ENCODE data around the gene DHRSX.
"Not testable (repeated sequence)": the region's sequence is repeated elsewhere in the genome, so short reads cannot be mapped to it uniquely, and the experiment has no call there.

The DHRSX gene

GRCh38 chrX:2242326-2242725 is 258.4 kb downstream of the DHRSX start:
- DNase-seq, result no peak

GRCh38 chrX:2241496-2241895 is 259.3 kb downstream of the DHRSX start:
- not testable (repeated sequence) for DNase-seq

- not testable (repeated sequence) for DNase-seq
These were observed 260.0 kb downstream of the DHRSX start for GRCh38 chrX:2240761-2241160.

GRCh38 chrX:2237976-2238375 is 262.8 kb downstream of the DHRSX start:
- no peak for DNase-seq

- no peak for DNase-seq
These were observed 269.1 kb downstream of the DHRSX start for GRCh38 chrX:2231570-2232192.

- DNase-seq, result no peak
These were observed 270.3 kb downstream of the DHRSX start for GRCh38 chrX:2230457-2230856.

GRCh38 chrX:2228536-2228935 is 272.2 kb downstream of the DHRSX start:
- no peak for DNase-seq

- no peak for DNase-seq
These were observed 273.7 kb downstream of the DHRSX start for GRCh38 chrX:2226906-2227656.

GRCh38 chrX:2226182-2226581 is 274.6 kb downstream of the DHRSX start:
- DNase-seq, result no peak

- no peak for DNase-seq
These were observed 276.1 kb downstream of the DHRSX start for GRCh38 chrX:2224597-2225235.

- no peak for DNase-seq
These were observed 276.6 kb downstream of the DHRSX start for GRCh38 chrX:2224161-2224560.

GRCh38 chrX:2220829-2221567 is 279.8 kb downstream of the DHRSX start:
- no peak for DNase-seq

- DNase-seq, result no peak
These were observed 280.5 kb downstream of the DHRSX start for GRCh38 chrX:2220296-2220695.

- DNase-seq, result not testable (repeated sequence)
These were observed 286.5 kb downstream of the DHRSX start for GRCh38 chrX:2214138-2214823.

GRCh38 chrX:2211667-2212066 is 289.1 kb downstream of the DHRSX start:
- DNase-seq, result not testable (repeated sequence)

- no peak for DNase-seq
These were observed 307.5 kb downstream of the DHRSX start for GRCh38 chrX:2193273-2193592.

- no peak for DNase-seq
These were observed 308.0 kb downstream of the DHRSX start for GRCh38 chrX:2192584-2193272.

GRCh38 chrX:2188840-2189239 is 311.9 kb downstream of the DHRSX start:
- DNase-seq, result no peak

GRCh38 chrX:2188330-2188792 is 312.4 kb downstream of the DHRSX start:
- DNase-seq, result no peak

GRCh38 chrX:2187352-2188115 is 313.2 kb downstream of the DHRSX start:
- DNase-seq, result no peak

GRCh38 chrX:2185341-2186082 is 315.3 kb downstream of the DHRSX start:
- no peak for DNase-seq

All from NCI-H446 (cell line).